Coronary artery (tissue), 2 donors: ENCODE results near the gene CACNA1C.

Experiments used
- DNase-seq: peaks from one replicate; pipeline ENCODE4 v3.0.0-alpha.2; 2017; ENCODE audit warnings: low spot score
- H3K27ac ChIP-seq, 2 donors: fragments of 200-600 bp; sonication (generic); one replicate each; pipeline ENCODE4 v1.5.1; 2016 to 2019
- H3K4me3 ChIP-seq: fragments of 200-600 bp; sonication (generic); 2 replicates; pipeline ENCODE4 v1.5.1; 2016; ENCODE audit warnings: mild to moderate bottlenecking, moderate library complexity
- TF ChIP-seq, protein P1 (sequence below): fragments of 200-600 bp; sonication (generic); IDR thresholded peaks from one replicate; pipeline ENCODE4 v1.5.1; 2019; ENCODE audit warnings: antibody characterized with exemption

Gene CACNA1C

DNA sequence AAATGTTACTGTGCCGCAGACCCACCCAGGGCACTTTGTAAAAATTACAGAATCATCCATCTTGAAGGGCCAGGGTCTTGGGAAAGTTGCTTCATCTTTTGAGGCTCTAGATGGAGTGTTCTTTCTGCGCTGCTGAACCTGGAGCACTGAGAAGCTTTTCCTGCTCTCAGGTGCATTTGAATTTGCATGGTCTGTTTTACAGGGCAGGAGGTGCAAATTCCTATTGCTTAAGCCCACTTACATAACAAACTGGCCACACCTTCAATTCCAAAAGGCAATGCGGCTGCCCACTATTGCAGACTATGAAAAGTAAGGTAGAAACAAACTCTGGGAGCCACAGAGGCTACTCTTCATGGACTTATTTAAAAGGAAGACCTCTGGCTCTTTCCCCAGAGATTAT, 254.8 kb downstream of the CACNA1C start:
- DNase-seq: no peak
- Histone ChIP-seq H3K4me3 (no peak overlapping the region), H3K27ac (peak overlapping the region in 1 of 2 donors; percentile 65)
- TF ChIP-seq, protein P1, sequence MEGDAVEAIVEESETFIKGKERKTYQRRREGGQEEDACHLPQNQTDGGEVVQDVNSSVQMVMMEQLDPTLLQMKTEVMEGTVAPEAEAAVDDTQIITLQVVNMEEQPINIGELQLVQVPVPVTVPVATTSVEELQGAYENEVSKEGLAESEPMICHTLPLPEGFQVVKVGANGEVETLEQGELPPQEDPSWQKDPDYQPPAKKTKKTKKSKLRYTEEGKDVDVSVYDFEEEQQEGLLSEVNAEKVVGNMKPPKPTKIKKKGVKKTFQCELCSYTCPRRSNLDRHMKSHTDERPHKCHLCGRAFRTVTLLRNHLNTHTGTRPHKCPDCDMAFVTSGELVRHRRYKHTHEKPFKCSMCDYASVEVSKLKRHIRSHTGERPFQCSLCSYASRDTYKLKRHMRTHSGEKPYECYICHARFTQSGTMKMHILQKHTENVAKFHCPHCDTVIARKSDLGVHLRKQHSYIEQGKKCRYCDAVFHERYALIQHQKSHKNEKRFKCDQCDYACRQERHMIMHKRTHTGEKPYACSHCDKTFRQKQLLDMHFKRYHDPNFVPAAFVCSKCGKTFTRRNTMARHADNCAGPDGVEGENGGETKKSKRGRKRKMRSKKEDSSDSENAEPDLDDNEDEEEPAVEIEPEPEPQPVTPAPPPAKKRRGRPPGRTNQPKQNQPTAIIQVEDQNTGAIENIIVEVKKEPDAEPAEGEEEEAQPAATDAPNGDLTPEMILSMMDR: no peak

DNA sequence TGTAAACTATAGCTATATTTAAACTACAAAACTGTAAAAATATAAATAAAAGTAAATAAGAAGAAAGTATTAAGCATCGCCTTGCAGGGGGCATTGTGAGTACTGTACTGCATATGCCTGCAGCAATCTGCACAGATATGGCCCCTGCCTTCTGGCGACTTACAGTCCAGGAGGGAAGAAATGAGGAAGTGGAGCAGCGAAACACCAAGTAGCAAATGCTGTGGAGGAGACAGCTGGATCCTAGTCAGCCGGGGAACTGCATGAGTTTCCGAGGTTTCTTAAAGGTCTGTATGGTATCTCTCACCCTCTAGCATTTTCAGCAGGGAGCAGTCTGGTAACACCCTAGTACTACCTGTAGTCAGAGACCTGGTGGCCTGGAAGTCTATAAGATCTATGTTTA, 256.9 kb downstream of the CACNA1C start:
- no peak overlapping the region for H3K27ac ChIP-seq

DNA sequence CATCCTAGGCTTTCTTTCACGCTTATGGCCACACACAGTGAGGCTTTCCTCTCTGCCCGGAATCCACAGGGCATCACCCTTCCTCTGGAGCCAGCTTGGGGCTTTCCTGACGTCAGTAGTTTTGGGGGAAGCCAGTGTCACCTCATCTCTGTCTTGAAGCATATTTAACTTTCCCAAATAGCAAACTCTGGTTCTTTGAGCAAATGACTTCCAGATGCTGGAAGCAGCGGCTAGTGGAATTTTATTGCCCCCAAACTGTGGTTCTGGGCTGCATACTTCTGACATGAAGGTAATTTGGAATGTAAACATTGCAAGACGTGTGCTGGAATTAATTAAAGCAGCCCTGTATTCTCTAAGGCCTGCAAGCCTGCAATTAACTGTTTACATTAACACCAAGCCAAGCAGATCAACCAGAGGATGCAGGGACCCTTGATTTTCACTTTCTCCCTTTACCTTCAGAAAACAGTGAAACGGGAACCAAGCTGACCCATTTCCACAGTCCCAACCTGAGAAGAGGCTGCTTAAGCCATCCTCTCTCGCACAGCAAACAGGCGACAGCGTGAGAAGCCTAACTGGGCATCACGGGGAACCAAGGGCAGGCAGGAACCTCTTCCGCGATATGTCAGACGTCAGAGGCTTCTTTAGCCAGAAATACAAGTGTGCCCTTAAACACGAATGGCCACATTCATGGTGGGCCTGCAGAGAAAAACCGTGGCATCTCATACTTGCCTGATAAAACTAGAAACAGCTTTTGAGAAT, 258.4 kb downstream of the CACNA1C start:
- peak overlapping the region in 1 of 2 donors; percentile 15 for H3K27ac ChIP-seq
- no peak overlapping the region for H3K4me3 ChIP-seq
- no peak for DNase-seq
- TF ChIP-seq, protein P1: no peak

More for the DNA sequence above, 256.9 kb downstream of the CACNA1C start:
- DNase-seq: no peak
- no peak overlapping the region for H3K4me3 ChIP-seq
- TF ChIP-seq, protein P1: no peak

DNA sequence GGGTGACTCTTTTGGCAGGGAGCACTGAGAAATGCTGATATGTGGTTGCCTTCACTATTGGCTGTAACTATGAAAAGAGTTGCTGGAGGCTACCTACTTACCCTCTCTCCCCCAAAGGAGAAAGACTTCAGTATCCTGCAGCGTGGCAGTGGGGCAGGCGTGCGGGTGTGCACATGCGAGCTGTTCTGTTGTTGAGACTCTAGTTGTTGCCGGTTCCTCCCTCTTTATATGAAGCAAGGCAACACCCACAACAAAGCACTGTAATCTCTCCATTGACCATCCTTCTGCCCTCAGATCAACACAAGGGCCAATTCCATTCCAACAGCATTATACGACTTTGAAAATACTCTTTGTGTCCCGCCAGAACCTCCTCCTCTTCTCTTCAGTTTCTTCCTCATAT, 259.4 kb downstream of the CACNA1C start:
- H3K4me3 ChIP-seq: no peak overlapping the region
- TF ChIP-seq, protein P1: no peak
- peak overlapping the region in 1 of 2 donors; percentile 7 for H3K27ac ChIP-seq
- no peak for DNase-seq

DNA sequence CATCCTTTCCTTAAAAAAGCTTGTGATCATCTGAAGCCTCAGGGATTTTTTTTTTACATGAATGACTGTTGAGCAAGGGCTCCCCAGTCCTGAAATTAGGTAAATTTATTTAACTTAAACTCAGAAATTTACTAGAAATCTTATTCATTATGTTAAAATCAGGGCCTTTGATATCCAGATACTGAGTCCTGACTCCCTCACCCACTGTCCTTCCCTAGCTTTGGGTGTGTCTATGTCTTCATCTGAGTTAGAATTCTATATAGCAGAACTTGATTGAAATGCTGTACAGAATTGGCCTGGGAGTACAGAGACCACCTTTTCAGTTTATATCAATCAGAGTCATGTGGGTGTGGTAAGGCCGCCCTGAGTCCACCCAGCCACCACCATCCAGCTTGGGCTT, 260.0 kb downstream of the CACNA1C start:
- Histone ChIP-seq H3K4me3 (no peak overlapping the region), H3K27ac (no peak overlapping the region)
- TF ChIP-seq, protein P1: no peak
- no peak for DNase-seq

DNA sequence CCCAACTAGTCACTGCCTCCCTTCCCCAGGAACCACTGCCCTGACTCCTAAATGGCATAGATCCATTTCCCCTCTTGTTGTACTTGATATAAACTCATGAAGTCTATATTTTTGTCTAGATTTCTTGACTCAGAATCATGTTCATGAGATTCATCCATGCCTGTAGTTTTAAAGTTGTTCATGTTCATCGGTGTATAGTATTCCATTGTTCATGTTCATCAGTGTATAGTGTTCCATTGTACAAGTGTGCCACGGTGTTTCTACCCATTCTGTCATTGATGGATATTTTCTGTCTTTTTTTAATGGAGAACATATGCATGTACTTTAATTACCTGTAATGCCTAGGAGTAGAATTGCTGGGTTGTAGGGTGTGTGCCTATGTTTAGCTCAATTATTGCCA, 261.7 kb downstream of the CACNA1C start:
- Histone ChIP-seq H3K27ac (no peak overlapping the region), H3K4me3 (no peak overlapping the region)
- TF ChIP-seq, protein P1: no peak
- DNase-seq: no peak

DNA sequence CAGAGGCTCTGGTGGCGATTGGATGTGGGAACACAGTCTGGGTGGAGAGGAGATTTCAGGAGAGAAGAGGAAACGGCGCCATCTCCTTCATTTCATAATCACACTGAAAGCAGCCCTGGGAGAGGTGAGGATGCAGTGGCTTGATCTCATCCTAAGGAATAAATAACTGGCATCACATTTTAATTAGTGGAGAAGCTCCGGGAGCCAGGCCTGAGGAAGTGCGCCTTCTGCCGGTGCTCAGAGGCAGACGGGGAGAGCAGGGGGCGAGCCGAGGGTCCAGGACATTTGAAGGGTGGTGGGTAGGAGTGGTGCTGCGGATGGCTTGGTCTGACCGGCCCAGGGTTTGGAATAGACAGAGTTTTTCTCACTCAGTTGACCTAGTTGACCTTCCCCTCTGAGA, 265.0 kb downstream of the CACNA1C start:
- H3K4me3 ChIP-seq: no peak overlapping the region
- H3K27ac ChIP-seq: peak overlapping the region in 1 of 2 donors; percentile 64
- TF ChIP-seq, protein P1: no peak
- no peak for DNase-seq
